NCI-H526 (cell line): ENCODE measurements around the gene SPAAR.
A peak's percentile ranks its signal among the peaks of the same experiment; 100 is the strongest.

ENCODE experiments used
- DNase-seq, 2 experiments: peaks; one replicate each; lab custom pipeline; 2025; lab: John Stamatoyannopoulos, UW

Gene SPAAR

DNA sequence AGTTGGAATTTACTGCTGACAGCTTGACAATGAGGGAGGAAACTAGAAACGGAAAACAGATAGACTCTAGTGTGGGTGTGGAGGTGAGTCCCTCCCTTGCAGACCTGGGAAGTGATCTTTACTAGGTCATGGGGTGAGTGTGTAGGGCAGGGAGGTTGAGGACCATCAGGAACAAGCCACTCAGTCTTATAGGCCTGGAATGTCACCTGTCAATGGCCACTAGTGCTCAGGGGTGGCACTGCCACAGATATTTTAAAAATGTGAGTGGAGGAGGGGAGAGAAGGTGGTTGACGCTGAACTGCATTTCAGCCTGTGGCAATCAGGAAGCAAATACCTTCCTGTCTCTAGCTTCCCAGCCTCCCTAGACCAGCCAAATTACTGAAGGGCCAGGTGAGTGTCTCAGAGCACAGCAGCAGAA, 39.6 kb downstream of the SPAAR start:
- no peak for DNase-seq

DNA sequence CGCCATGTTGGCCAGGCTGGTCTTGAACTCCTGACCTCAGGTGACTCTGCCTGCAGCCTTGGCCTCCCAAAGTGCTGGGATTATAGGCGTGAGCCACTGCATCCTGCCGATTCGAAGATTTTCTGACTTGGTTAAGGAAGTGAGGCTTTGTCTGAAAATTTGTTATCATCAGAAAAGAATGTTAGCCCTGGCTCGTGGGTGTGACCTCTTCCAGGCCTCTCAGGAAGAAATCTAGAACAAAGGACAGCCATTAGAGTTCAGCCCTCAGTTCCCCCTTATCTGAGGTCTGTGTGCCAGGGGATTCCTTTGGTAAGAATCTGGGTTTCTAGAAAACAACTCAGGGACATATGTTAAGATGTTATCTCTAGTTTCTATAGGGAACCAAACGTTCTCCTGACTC, 42.4 kb downstream of the SPAAR start:
- DNase-seq = no peak

DNA sequence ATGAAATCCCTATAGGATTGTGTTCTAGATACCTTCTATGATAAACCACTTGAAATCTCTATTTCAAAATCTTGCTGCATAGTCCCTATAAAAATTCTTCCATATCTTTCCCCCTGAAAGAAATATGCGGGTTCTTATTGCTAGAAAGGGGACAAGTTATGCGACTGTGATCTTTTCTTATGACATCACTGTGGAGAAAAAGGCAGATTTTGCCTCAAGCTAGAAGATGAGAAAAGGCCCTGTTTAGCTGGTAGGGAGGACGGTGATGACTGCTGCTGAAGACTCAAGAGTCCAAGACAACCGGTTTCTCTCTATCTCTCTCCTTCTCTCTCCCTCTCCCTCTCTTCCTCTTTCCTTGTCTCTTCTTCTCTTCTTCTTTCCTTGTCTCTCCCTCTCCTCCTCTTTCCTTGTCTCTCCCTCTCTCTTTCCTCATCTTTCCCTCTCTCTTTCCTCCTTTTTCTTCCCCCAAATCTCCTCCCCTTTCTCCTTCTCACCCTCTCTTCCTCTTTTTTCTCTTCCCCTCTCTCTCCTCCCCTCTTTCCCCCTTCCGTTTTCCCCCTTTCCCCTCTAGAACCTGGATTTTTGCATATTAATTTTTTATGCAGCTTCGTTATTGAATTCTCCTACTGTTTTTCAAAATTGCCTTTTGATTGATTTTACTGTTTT, 43.4 kb downstream of the SPAAR start:
- no peak for DNase-seq

DNA sequence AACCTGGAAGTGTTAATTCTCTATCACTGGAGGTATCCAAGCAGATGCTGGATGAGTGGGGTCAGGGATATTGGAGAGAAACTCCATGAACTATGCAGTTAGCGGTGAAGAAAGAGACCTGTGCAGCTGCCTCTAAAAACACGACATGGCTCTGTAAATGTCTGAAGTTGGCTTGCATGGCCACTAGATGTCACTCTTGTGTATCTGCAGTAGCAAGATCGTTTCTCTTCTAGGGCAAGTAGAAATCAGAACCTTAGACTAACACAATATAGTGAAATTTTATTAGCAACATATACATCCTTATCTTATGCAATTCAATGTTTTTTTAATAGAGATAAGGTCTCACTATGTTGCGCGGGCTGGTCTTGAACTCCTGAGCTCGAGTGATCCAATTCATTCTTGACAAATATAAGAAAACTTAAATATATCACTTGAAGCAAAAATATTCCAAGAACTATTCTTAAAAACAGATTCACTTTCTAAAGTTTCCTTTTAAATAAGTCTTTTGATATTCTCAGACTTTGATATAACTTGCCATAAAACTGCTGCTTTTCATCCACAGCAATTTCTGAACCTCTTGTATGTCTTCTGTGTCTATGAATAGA, 45.8 kb downstream of the SPAAR start:
- peak; percentile 48 to 72 for DNase-seq

DNA sequence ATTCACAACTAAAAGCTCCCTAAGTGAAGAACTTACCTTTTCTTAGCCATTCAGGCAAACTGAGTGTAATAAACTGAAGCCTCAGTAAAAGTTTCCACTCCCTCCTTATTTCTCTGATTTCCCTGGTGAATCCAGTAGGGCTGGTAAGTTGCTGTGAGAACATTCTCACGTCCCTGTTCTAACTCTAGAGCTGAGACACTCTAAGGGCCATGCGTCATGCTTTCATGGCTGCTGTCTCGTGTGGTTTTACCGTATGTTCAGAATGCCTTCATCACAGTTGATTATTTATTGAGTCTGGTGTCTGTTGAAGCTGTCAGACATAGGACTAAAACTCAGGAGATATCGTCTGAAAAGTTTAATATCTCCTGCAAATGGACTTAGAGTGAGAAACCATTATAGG, 47.4 kb downstream of the SPAAR start:
- no peak for DNase-seq

DNA sequence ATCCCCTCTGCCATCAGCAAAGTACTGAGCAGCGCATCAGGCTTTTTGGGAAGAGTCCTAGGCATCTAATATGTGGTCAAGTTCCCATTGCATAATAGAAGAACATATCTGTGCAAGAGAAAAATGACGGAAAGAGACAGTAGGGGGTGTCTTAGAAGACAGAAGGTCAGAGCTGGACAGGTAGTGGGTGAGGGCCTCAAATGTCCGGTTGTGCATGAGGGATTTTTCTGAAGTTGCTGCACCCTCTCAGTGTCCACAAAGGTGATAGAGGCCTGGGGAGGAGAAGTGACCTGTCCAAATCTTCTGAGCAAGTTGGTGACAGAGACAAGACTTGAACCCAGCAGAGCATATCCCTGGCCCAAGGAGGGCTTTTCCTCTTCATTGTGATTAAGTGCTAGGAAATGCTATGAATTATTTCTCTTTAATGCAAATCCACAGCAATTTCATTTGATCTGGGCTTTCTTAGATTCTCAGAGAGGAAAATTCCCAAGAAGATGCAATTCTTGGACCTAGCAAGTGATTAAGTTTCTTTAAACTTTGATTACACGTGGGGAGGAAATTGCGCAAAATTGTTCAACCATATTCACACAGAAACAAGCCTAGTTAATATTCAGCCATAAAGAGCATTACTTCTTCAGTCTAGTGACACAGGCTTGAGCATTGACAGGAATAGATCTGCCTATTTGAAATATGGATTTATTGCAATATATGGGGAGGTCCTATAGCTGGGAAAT, 49.0 kb downstream of the SPAAR start, which contains the start of gene OR2S2:
TSS of gene OR2S2 (minus strand) at position 51 of the 734 bp plus-strand sequence. CDS start 56 bp downstream, outside the sequence.
- no peak for DNase-seq

DNA sequence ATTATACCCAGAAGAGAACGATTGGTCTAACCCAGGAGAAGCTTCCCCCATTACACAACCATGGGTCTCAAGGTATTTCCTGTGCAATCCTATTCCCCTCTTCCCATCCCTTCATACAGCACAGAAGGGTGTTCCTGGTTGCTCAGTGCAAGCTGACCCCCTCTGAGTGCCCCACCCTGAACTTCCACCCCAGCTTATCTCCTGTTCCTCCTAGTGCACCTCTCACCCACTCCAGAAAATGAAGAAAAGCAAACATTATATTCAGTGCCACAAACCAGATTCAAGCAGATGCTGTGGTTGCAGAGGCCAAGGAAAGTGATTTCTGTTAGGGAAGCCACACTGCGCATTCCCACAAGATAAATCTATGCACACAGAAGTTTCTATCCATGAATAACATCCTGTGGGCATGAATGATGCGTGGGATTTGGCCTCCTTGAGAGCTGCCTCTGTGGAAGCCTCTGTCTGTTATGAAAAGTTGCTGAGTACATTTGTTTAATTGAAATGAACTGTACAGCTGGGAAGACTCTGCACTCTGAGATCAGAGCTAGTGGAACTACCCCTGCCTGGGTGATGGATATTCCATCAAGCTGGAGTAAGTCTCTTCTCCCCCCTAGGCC, 50.9 kb downstream of the SPAAR start:
- DNase-seq = no peak
